Adrenal gland (tissue), 12 donors: ENCODE data around the gene GBP4. TPM values are rescaled to one million over a fixed set of nuclear protein-coding genes. Genes with fewer than 3 reads are reported as not detected.

Source experiments
- DNase-seq, 7 donors: peaks; one replicate each; pipeline ENCODE4 v3.0.0-alpha.2; 2019 to 2020
- H3K27ac ChIP-seq, 5 donors: fragments of 200-600 bp; sonication (generic) in 4 of 5; 1 replicate in 3 of 5; 2 replicates in 2 of 5; pipeline versions ENCODE4 v1.5.1 to v1.8.0; 2016 to 2020; ENCODE audit warnings: mild to moderate bottlenecking in 1 of 5
- H3K27me3 ChIP-seq: fragments of 200-600 bp; 2 replicates; pipeline ENCODE4 v1.8.0; 2021
- H3K36me3 ChIP-seq, 2 donors: fragments of 200-600 bp; replicated peaks in 1 of 2; 1 replicate in 1 of 2; 2 replicates in 1 of 2; pipeline versions ENCODE4 v1.5.1 to v1.8.0; 2018 to 2022
- H3K4me1 ChIP-seq, 2 donors: fragments of 200-600 bp; replicated peaks in 1 of 2; 1 replicate in 1 of 2; 2 replicates in 1 of 2; pipeline versions ENCODE4 v1.5.1 to v1.8.0; 2018 to 2021
- H3K4me3 ChIP-seq, 4 donors: fragments of 200-600 bp; sonication (generic) in 3 of 4; one replicate each; pipeline ENCODE4 v1.5.1; 2016 to 2018
- H3K9me3 ChIP-seq, 3 donors: fragments of 200-600 bp; sonication (generic) in 1 of 3; replicated peaks in 1 of 3; 1 replicate in 2 of 3; 2 replicates in 1 of 3; pipeline versions ENCODE4 v1.5.1 to v1.8.0; 2016 to 2021
- POLR2A ChIP-seq, 2 donors: fragments of 450-650 bp; IDR thresholded peaks; one replicate each; pipeline ENCODE4 v1.6.1; 2017; ENCODE audit warnings: antibody characterized with exemption in 2 of 2, mild to moderate bottlenecking in 2 of 2, moderate library complexity in 1 of 2
- WGBS, 4 donors: extraction: QIAGEN DNeasy Blood & Tissue Kit in 2 of 4; methylation state at CpG; one replicate each; pipeline versions ENCODE4 v1.1.5 to v1.1.7; 2013 to 2017; 5-methylcytosine and 5-hydroxymethylcytosine counted together
- intact Hi-C, 2 donors: fragments of 100-400 bp; cut with DNase I; formaldehyde crosslinking; loops; one replicate each; pipeline versions ENCODE4 v1.14.1 to v1.15.0; 2022 to 2023
- polyA plus RNA-seq, 3 donors: library from polyadenylated mRNA; stranded (reverse); fragments of 200-250 nt in 2 of 3; fragments of 350-450 nt in 1 of 3; fragmentation: Illumina TruSeq in 1 of 3; extraction: RNeasy Lipid Tissue Mini Kit (QIAGEN cat#74804) in 1 of 3; gene quantifications; one replicate each; pipeline ENCODE4 v1.2.3, GENCODE V29; 2013 to 2014
- total RNA-seq, 9 donors: library from RNA; depleted of rRNA in 4 of 9; stranded (reverse); fragments of >200 nt in 4 of 9; fragments of 120-200 nt in 1 of 9; fragmentation: NEBNext Ultra II Directional in 1 of 9; extraction: Animal tissue kit (Norgen Biotek cat#: 25700) in 1 of 9; gene quantifications; one replicate each; pipeline versions ENCODE4 v1.1.0 to v1.2.4, GENCODE V29; 2013 to 2023
- TF ChIP-seq, protein P1 (sequence below), 6 experiments: fragments of 450-650 bp in 4 of 6; fragments of 200-600 bp in 2 of 6; sonication (generic) in 1 of 6; IDR thresholded peaks; 1 replicate in 5 of 6; 2 replicates in 1 of 6; pipeline versions ENCODE4 v1.5.1 to v1.8.0; 2016 to 2021; ENCODE audit warnings: antibody characterized with exemption in 6 of 6, mild to moderate bottlenecking in 2 of 6, moderate library complexity in 1 of 6
- donor health status: healthy with polysubstance abuse.
- donor health status: Bipolar disorder and iron deficiency.
- donor health status: DM: yes; HTN: yes; CAD: no.
- donor health status: DM: no; HTN: no; CAD: no.
- donor health status: DM: no; HTN: no; CAD: no.
- donor health status: DM: yes; HTN: yes; CAD: no.

Gene GBP4
- total and polyA plus RNA-seq, 12 donors: 4.7 to 63.5 (median 7.8) TPM

DNA sequence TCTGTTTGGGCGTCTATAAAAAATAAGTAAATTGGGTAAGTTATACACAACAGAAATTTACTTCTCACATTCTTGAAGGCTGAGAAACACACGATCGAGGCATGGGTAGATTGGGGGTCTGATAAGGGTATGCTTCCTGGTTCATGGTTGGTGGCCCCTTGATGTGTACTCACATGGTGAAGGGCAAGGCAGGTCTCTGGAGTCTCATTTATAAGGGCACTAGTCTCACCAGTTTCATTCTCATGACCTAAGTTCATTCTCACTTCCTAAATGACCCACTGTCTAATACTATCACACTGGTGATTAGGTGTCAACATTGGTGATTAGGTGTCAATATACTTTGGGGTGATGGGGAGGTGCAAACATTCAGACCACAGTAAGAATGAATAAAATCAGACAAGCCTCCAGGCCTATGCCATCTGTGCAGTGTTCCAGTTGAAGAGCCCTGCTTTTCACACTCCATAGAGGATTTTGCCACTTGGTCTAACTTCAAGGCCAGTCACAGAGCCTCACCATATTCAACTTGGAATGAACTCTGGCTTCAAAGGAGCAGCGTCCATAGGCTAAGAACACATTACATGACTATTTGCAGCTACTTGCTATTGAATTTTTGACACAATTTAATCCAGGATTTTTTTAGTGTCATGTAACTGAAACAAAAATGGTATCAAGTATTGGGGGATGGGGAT is 2.5 kb upstream of the GBP4 start:
- Histone ChIP-seq H3K9me3 (peaks cover 0 to 10% (median 0%) of the 10 kb centered on the region in 3 donors), H3K27me3 (no peaks in the 10 kb centered on the region), H3K4me3 (no peak overlapping the region), H3K27ac (peak overlapping the region in 1 of 5 donors; percentile 5), H3K4me1 (peaks cover 0 to 13% of the 10 kb centered on the region in 2 donors), H3K36me3 (no peaks in the 10 kb centered on the region)
- WGBS, 4 donors: 60 to 71% (median 67%) methylated on average over 4 of the region's 4 CpGs
- intact Hi-C loops: no loop called here
- DNase-seq: no peak
- TF ChIP-seq, protein P1, sequence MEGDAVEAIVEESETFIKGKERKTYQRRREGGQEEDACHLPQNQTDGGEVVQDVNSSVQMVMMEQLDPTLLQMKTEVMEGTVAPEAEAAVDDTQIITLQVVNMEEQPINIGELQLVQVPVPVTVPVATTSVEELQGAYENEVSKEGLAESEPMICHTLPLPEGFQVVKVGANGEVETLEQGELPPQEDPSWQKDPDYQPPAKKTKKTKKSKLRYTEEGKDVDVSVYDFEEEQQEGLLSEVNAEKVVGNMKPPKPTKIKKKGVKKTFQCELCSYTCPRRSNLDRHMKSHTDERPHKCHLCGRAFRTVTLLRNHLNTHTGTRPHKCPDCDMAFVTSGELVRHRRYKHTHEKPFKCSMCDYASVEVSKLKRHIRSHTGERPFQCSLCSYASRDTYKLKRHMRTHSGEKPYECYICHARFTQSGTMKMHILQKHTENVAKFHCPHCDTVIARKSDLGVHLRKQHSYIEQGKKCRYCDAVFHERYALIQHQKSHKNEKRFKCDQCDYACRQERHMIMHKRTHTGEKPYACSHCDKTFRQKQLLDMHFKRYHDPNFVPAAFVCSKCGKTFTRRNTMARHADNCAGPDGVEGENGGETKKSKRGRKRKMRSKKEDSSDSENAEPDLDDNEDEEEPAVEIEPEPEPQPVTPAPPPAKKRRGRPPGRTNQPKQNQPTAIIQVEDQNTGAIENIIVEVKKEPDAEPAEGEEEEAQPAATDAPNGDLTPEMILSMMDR (IDR thresholded peaks at IDR 0.05): no peak
- TF ChIP-seq POLR2A (IDR thresholded peaks at IDR 0.05): no peak

- TF ChIP-seq POLR2A (IDR thresholded peaks at IDR 0.05): no peak
- TF ChIP-seq, protein P1 (IDR thresholded peaks at IDR 0.05): no peak
- Histone ChIP-seq H3K27ac (peak overlapping the region in 1 of 5 donors; percentile 5), H3K27me3 (no peaks in the 10 kb centered on the region), H3K4me3 (no peak overlapping the region), H3K36me3 (no peaks in the 10 kb centered on the region), H3K9me3 (peaks cover 0 to 10% (median 0%) of the 10 kb centered on the region in 3 donors), H3K4me1 (peaks cover 0 to 13% of the 10 kb centered on the region in 2 donors)
- 14 to 29% (median 19%) methylated on average over 2 of the region's 2 CpGs for WGBS, 4 donors
- no peak for DNase-seq
- intact Hi-C loops: no loop called here
These were observed 1.9 kb upstream of the GBP4 start for GRCh38 chr1:89200663-89201062.

DNA sequence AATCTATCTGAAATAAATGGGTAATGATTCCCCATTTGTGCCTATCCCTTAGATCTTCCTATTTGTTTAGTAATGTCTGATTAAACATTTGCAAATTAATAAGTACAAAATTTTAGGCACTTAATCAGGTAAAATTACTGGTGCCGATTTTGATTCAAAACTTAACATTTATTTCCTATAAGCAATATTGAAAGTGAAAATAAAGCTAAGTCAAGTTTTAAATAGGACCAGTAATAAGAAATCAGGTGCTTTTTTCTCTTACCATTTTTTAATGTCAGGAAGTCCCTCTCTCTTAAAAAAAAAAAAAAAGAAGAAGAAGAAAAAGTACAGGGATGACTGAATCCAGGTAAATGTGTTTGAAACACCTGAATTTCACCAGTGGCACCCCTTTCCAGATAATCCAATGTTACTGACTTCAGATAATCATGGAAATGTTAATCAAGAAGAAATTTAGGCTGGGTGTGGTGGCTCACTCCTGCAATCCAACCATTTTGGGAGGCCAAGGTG is 836 bp upstream of the GBP4 start:
- no peaks in the 10 kb centered on the region for H3K27me3 ChIP-seq
- peaks cover 0 to 13% of the 10 kb centered on the region in 2 donors for H3K4me1 ChIP-seq
- TF ChIP-seq, protein P1 (IDR thresholded peaks at IDR 0.05): no peak
- no peak for TF ChIP-seq POLR2A (IDR thresholded peaks at IDR 0.05)
- H3K36me3 ChIP-seq: no peaks in the 10 kb centered on the region
- WGBS, 4 donors: 36 to 64% (median 47%) methylated on average over 1 of the region's 1 CpG
- intact Hi-C loops: no loop called here
- H3K4me3 ChIP-seq: peak overlapping the region in 1 of 4 donors; percentile 61
- H3K9me3 ChIP-seq: peaks cover 0 to under 1% (median 0%) of the 10 kb centered on the region in 3 donors
- DNase-seq: no peak
- H3K27ac ChIP-seq: peak overlapping the region in 2 of 5 donors; percentile 8 to 75

GRCh38 chr1:89198081-89198480 is 661 bp downstream of the GBP4 start:
- Histone ChIP-seq H3K9me3 (no peaks in the 10 kb centered on the region), H3K27me3 (no peaks in the 10 kb centered on the region), H3K27ac (peak overlapping the region in 3 of 5 donors; percentile 63 to 87 (median 75)), H3K36me3 (no peaks in the 10 kb centered on the region), H3K4me3 (peak overlapping the region in 3 of 4 donors; percentile 18 to 61 (median 41)), H3K4me1 (peaks cover 0 to 13% of the 10 kb centered on the region in 2 donors)
- 9 to 20% (median 15%) methylated on average over 8 of the region's 8 CpGs for WGBS, 4 donors
- intact Hi-C loops: no loop called here
- DNase-seq: peak in 1 of 7 donors; percentile 2
- TF ChIP-seq, protein P1 (IDR thresholded peaks at IDR 0.05): no peak
- TF ChIP-seq POLR2A (IDR thresholded peaks at IDR 0.05): no peak
